Stomach (tissue), 4 donors: ENCODE data around the gene EIF4A3.

Source experiments
- EP300 ChIP-seq: sonication (generic); formaldehyde crosslinking; IDR thresholded peaks from one replicate; pipeline ENCODE4 v1.6.1; 2017; ENCODE audit warnings: antibody characterized with exemption
- POLR2A ChIP-seq, 4 donors: fragments of 450-650 bp; IDR thresholded peaks; one replicate each; pipeline ENCODE4 v1.6.1; 2016; ENCODE audit warnings: antibody characterized with exemption in 4 of 4, control low read depth in 2 of 4, mild to moderate bottlenecking in 1 of 4, moderate library complexity in 1 of 4
- TF ChIP-seq, protein P1 (sequence below), 7 experiments: fragments of 450-650 bp in 4 of 7; fragments of 200-600 bp in 3 of 7; sonication (generic) in 3 of 7; IDR thresholded peaks; one replicate each; pipeline ENCODE4 v1.5.1; 2016 to 2019; ENCODE audit warnings: antibody characterized with exemption in 7 of 7, control low read depth in 2 of 7, mild to moderate bottlenecking in 1 of 7

DNA sequence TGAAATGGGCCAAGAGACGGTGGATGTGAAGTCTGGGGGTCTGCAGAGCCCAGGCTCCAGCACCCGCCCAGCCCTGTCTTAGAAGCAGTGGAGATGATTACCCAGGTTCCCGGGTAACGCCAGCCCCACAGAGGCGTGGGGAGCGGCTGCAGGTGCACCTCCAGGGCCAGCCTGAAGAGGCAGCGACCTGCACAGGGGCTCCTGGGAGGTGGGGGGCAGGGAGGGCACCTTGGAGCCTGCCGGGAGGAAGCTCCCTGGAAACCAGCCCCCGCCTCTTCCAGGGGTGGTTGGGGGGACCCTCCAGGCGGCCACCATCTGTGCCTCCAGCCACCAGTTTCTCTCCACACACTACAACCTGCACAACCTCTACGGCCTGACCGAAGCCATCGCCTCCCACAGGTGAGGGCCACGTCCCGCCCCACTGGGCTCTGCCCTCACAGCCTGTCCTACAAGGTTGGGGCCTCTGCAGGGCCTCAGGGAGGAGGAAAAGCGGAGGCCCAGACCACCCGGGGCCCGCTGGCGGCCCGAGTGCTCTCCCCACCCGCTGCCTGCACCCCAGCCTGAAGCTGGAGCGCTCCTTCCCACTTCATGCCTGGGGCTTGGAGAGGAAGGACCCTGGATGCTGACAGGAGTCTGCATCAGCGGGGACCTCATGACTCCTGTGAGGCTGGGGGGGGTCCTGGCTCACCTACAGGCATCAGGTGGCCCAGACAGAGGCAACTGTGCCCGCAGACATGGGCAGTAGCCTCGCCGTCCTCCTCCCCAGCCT lies 35.0 kb downstream of the EIF4A3 start:
- TF ChIP-seq, protein P1, sequence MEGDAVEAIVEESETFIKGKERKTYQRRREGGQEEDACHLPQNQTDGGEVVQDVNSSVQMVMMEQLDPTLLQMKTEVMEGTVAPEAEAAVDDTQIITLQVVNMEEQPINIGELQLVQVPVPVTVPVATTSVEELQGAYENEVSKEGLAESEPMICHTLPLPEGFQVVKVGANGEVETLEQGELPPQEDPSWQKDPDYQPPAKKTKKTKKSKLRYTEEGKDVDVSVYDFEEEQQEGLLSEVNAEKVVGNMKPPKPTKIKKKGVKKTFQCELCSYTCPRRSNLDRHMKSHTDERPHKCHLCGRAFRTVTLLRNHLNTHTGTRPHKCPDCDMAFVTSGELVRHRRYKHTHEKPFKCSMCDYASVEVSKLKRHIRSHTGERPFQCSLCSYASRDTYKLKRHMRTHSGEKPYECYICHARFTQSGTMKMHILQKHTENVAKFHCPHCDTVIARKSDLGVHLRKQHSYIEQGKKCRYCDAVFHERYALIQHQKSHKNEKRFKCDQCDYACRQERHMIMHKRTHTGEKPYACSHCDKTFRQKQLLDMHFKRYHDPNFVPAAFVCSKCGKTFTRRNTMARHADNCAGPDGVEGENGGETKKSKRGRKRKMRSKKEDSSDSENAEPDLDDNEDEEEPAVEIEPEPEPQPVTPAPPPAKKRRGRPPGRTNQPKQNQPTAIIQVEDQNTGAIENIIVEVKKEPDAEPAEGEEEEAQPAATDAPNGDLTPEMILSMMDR (IDR thresholded peaks at IDR 0.05) = no peak
- no peak for TF ChIP-seq EP300
- TF ChIP-seq POLR2A (IDR thresholded peaks at IDR 0.05) = no peak
